Measurements from ENCODE around the gene ANXA2. TPM values are rescaled to one million over a fixed set of nuclear protein-coding genes. Genes with fewer than 3 reads are reported as not detected.
"Not testable (repeated sequence)": the region's sequence is repeated elsewhere in the genome, so short reads cannot be mapped to it uniquely, and the experiment has no call there.

Gene ANXA2
- total RNA-seq: 1,048 and 1,291 TPM in 2 replicates
- polyA plus RNA-seq (2012): 2,760 TPM

DNA sequence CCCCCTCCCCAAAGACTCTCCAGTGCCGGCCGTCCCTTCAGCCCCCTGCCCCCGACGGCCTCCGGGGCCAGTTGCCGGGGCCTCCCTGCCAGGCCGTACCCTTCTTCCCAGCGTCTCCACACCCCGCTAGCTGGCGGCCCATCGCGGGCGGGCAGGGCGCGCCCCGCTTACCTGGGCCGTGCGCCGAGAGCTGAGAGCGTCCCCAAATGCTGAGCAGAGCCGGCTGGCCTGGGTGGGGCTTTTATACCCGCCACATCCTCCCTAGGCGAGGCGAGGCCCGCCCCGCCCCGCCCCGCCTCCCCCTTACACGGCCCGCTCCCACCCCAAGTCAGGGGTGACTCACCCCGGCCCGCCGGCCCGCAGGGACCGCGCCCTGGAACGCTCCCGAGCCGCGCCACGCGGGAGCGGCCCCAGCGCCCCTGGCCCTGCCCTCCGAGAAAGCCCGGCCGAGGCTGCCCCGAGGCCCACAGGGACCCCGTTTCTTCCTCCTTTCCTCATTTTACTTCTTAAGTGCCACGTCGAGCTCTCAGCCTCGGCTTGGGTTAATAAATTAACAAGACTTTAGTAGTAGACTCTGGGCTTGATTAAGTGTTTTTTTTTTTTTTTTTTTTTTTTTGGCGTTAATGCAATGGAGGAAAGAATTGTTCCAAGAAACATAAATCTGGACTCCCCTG is at the start of gene ANXA2:
Gene ANXA2, minus strand, starts transcription at position 215 of the 674 bp plus-strand sequence. CDS start 11,911 bp downstream, outside the sequence.
- DNase-seq (ENCODE audit: low read depth): peak; percentile 92

DNA sequence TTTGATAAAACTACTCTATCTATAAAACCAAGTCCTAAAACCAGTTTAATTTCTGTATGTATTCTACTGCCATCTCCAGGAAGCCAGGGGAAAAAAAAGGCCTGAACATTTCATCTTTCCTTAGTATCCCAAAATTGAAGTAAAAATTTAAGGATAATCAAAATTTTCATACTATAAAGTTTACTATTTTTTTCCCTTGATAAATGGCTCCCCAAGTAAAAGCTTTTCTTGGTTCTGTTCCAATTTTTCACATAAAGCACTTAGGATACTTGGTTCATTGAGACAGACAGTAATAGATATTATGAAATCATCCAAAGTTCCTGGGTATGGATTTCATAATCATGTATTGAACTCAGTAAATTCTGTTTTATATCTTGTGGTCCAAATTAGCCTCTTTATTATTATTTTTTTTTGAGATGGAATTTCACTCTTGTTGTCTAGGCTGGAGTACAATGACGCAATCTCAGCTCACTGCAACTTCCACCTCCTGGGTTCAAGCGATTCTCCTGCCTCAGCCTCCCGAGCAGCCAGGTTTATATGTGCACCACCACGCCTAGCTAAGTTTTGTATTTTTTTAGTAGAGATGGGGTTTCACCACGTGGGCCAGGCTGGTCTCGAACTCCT is 46.6 kb upstream of the ANXA2 start:
- peak; percentile 49 for DNase-seq (ENCODE audit: low read depth)

- DNase-seq (ENCODE audit: low read depth): no peak
These were observed 45.0 kb upstream of the ANXA2 start for GRCh38 chr15:60442763-60443162.

DNA sequence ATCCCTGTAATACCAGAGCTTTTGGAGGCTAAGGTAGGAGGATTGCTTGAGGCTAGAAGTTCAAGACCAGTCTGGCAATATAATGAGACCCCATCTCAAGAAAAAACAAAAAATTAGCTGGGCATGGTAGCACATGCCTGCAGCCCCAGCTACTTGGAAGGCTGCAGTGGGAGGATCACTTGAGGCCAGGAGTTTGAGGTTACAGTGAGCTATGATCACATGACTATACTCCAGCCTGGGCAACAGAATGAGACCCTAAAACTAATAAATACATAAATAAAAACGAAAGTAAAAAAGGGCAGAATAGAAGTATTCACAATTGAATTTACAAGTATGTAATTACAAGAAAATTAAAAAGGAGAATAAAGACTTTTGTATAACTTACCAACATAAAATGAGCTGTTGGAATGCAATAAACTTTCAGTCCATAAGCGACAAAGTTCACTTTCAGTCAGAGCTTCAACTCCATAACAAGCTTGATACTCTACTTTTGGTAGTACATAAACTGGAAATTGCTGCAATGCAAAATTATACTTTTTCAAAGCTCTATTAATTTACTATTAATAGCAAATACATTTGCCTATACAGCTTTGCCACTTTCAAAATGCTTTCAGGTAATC is 44.4 kb upstream of the ANXA2 start:
- no peak for DNase-seq (ENCODE audit: low read depth)

- no peak for DNase-seq (ENCODE audit: low read depth)
These were observed 43.5 kb upstream of the ANXA2 start for GRCh38 chr15:60441331-60441730.

DNA sequence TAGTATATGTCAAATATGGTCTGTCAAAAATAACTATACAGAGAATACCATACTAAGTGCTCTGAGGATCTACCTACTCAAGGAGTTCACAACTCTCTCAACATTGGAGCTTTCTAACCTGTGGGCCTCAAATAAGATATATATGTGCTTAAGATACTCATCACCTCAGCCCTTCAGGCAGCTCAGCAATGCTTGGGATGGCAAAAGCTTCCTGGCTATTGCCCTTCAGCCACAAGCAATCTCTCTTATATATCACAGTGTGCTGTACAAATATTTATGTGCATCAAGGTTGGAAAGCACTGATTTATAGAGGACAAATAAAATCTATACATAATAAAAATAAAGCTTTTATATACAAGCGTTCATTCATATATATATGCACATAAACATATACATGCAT is 40.9 kb upstream of the ANXA2 start:
- DNase-seq (ENCODE audit: low read depth): no peak

GRCh38 chr15:60428935-60429334 is 31.1 kb upstream of the ANXA2 start:
- no peak for DNase-seq (ENCODE audit: low read depth)

- DNase-seq (ENCODE audit: low read depth): peak; percentile 39
These were observed 29.2 kb upstream of the ANXA2 start for GRCh38 chr15:60426870-60427508.

DNA sequence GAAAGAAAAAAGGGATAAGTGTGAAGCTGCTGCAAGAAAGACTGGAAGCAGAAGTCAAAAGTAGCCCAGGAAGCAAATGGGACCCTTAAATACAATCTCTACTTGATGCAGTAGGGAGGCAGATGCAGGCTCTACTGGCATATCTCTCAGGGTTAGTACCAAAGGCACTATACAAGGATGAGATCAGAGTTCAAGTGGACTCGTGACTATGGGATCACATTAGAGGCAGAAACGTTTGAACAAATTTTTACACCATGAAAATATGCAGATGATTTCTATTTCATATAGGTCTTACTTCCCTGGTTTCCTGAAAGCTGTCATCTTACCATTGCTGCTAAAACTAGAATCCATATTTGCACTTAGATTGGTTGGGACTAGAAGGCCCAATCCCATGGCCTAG is 27.7 kb upstream of the ANXA2 start:
- DNase-seq (ENCODE audit: low read depth): no peak

- DNase-seq (ENCODE audit: low read depth): peak; percentile 33
These were observed 26.2 kb upstream of the ANXA2 start for GRCh38 chr15:60424006-60424405.

DNA sequence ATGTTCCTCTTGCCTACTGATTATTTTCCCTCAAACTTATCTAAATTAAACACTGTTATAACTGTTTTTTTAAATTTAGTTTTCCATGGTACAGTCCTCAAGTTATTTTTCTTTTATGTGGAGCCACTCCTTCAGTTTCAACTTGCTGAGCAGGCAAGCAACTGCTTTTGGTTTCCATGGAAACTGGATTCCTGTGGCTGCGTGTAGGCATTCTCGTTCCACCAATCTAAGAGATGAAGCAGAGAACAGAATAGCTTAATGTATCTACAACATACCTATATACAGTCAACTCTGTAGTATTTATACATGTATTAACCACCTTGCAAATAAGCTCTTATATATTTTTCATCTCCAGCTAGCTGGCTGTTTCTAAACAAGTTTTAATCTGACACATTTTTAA is 25.8 kb upstream of the ANXA2 start:
- peak; percentile 92 for DNase-seq (ENCODE audit: low read depth)

GRCh38 chr15:60421544-60421943 is 23.8 kb upstream of the ANXA2 start:
- DNase-seq (ENCODE audit: low read depth): peak; percentile 26

GRCh38 chr15:60420203-60420716 is 22.5 kb upstream of the ANXA2 start:
- DNase-seq (ENCODE audit: low read depth): no peak

- DNase-seq (ENCODE audit: low read depth): peak; percentile 33
These were observed 22.0 kb upstream of the ANXA2 start for GRCh38 chr15:60419753-60420152.

DNA sequence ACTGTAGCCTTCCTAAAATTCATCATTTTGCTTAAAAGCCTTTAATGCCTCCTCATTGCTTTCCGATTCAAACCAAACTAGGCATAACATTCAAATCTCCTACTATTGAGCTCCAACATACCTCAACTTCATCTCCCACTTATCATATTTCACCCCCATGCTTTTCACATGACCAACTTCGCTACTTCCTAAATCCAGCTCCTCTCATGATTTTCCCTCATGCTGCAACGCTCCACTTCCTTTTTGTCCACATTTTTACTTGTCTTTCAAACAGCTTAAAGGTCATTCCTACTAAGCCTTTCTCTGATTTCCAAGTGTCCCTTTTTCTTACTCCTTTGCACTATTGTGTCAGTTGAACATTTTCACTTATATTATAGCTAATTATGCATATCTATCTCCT is 20.3 kb upstream of the ANXA2 start:
- DNase-seq (ENCODE audit: low read depth): no peak

DNA sequence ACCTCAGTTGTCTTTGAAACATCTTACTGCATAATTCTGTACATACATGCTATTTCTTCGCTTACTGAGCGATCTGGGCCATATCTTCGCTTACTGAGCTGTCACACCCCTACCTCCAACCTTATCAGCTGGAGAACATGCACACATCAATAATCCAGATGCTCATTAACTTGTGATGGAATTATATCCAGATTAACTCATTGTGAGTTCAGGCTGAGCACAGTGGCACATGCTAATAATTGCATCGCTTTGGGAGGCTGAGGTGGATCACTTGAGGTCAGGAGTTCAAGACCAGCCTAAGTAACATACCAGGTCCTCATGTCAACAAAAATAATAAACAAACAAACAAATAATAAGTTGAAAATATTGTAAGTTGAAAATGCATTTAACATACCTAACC is 19.3 kb upstream of the ANXA2 start:
- DNase-seq (ENCODE audit: low read depth): no peak

- no peak for DNase-seq (ENCODE audit: low read depth)
These were observed 18.7 kb upstream of the ANXA2 start for GRCh38 chr15:60416484-60416883.

GRCh38 chr15:60414016-60414682 is 16.4 kb upstream of the ANXA2 start:
- peak; percentile 38 for DNase-seq (ENCODE audit: low read depth)

GRCh38 chr15:60413231-60413824 is 15.5 kb upstream of the ANXA2 start:
- no peak for DNase-seq (ENCODE audit: low read depth)

DNA sequence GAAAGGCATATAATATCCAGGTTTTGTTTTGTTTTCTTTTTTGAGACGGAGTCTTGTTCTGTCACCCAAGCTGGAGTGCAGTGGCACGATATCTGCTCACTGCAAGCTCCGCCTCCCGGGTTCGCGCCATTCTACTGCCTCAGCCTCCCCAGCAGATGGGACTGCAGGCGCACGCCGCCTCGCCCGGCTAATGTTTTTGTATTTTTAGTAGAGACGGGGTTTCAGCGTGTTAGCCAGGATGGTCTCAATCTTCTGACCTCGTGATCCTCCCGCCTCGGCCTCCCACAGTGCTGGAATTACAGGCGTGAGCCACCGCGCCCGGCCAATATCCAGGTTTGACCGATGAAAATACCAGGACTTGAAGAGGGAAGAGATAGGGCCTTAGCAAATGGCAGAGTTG is 15.0 kb upstream of the ANXA2 start:
- not testable (repeated sequence) for DNase-seq (ENCODE audit: low read depth)
